ENCODE data around the gene DMWD.

The DMWD gene

GRCh38 chr19:45778010-45778661 lies 14.5 kb downstream of the DMWD start:
- no peak for TF ChIP-seq CTCF (IDR thresholded peaks at IDR 0.05; ENCODE audit: insufficient read depth, low read length, missing control alignments)
- no peak for DNase-seq (ENCODE audit: low read depth, low spot score)
- POLR2A ChIA-PET = no interaction called here
- H3K4me3 ChIP-seq (ENCODE audit: low read depth, low read length) = no peak overlapping the region
- CTCF ChIA-PET = interaction anchor here (1.2 to 2.7 kb wide), 2 partner anchors 8 to 22 kb away, joined by 3 to 17 read pairs; partner anchors contain the start of gene SIX5

- CTCF ChIA-PET = interaction anchor here (2.7 kb wide), 1 partner anchor 8 kb away, joined by 17 read pairs; the partner anchor contains the start of gene SIX5
- POLR2A ChIA-PET = no interaction called here
- no peak for DNase-seq (ENCODE audit: low read depth, low spot score)
- TF ChIP-seq CTCF (IDR thresholded peaks at IDR 0.05; ENCODE audit: insufficient read depth, low read length, missing control alignments) = no peak
- no peak overlapping the region for H3K4me3 ChIP-seq (ENCODE audit: low read depth, low read length)
Measured at GRCh38 chr19:45777395-45777961, 15.2 kb downstream of the DMWD start.

GRCh38 chr19:45774765-45775164 lies 17.9 kb downstream of the DMWD start:
- CTCF ChIA-PET = interaction anchor here (0.6 to 9.9 kb wide), 5 partner anchors 7 to 296 kb away, joined by 3 to 170 read pairs (median 19); partner anchors contain the start of gene DMPK
- DNase-seq (ENCODE audit: low read depth, low spot score) = no peak
- POLR2A ChIA-PET = no interaction called here
- H3K4me3 ChIP-seq (ENCODE audit: low read depth, low read length) = no peak overlapping the region
- TF ChIP-seq CTCF (IDR thresholded peaks at IDR 0.05; ENCODE audit: insufficient read depth, low read length, missing control alignments) = no peak

GRCh38 chr19:45773384-45773783 lies 19.3 kb downstream of the DMWD start:
- ChIA-PET CTCF (interaction anchor here (0.6 to 9.9 kb wide), 5 partner anchors 9 to 622 kb away, joined by 3 to 170 read pairs (median 19); partner anchors contain the start of gene DMPK), POLR2A (interaction anchor here (1.8 kb wide), 1 partner anchor 9 kb away, joined by 11 read pairs; the partner anchor contains the start of gene DMPK)
- DNase-seq (ENCODE audit: low read depth, low spot score) = no peak
- TF ChIP-seq CTCF (IDR thresholded peaks at IDR 0.05; ENCODE audit: insufficient read depth, low read length, missing control alignments) = no peak
- H3K4me3 ChIP-seq (ENCODE audit: low read depth, low read length) = no peak overlapping the region

DNA sequence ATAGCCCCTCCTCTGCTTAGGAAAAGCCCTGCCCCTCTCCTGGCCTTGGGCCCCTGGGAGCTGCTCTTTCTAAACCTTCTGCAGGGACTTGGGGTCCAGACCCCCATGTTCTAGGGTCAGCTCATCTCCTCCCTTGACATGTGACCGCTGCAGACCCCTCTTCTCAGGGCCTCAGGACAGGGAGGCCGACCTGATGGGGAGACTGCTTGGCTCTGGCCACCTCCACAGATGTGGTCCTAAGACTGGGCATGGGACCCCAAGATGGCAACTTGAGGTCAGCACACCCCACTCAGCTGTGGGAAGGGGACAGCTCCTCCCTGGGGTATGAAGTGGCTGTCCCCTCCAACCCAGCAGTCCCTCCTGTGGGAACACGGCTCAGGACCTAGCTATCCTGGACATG lies 19.7 kb downstream of the DMWD start:
- POLR2A ChIA-PET = interaction anchor here (1.0 to 6.2 kb wide), 3 partner anchors 9 to 27 kb away, joined by 3 to 65 read pairs (median 11); partner anchors contain the start of gene DMPK
- CTCF ChIA-PET = interaction anchor here (0.6 to 9.9 kb wide), 6 partner anchors 9 to 622 kb away, joined by 3 to 170 read pairs (median 12); partner anchors contain the start of gene DMPK
- TF ChIP-seq CTCF (IDR thresholded peaks at IDR 0.05; ENCODE audit: insufficient read depth, low read length, missing control alignments) = no peak
- no peak for DNase-seq (ENCODE audit: low read depth, low spot score)
- no peak overlapping the region for H3K4me3 ChIP-seq (ENCODE audit: low read depth, low read length)

All from AG04449 (cell line).